Heart right ventricle (tissue), 12 donors: ENCODE measurements around the gene EFCAB10. TPM values are rescaled to one million over a fixed set of nuclear protein-coding genes. Genes with fewer than 3 reads are reported as not detected.

Source experiments
- polyA plus RNA-seq, 2 donors: library from polyadenylated mRNA; stranded (reverse); fragments of 200-250 nt; gene quantifications; one replicate each; pipeline ENCODE4 v1.2.3, GENCODE V29; 2013
- total RNA-seq, 10 donors: library from RNA; stranded (reverse); fragmentation: NEBNext Ultra II Directional in 3 of 10; extraction: Animal tissue kit (Norgen Biotek cat#: 25700) in 3 of 10; gene quantifications; one replicate each; pipeline versions ENCODE4 v1.2.1 to v1.2.4, GENCODE V29; 2021 to 2023
- donor health status: ischemic (EF 13 %, LVEDD 7.1; RV severe dilation, severe dysfunction).
- donor health status: healthy with polysubstance abuse.
- donor health status: DM: no; HTN: yes; CAD: no.
- donor health status: DM: no; HTN: no; CAD: no.
- donor health status: ischemic (EF 25% LVEDD 6.9; RV normal size, moderate dysfunction).
- donor health status: ischemic (EF 25% LVEDD 5.7; RV mildly dilated, moderate dysfunction).
- donor health status: healthy.
- donor health status: nonischemic (EF 11% LVEDD 7.7; RV severe dilation, severe dysfunction).
- donor health status: DM: yes; HTN: yes; CAD: no.
- donor health status: PGD.
- donor health status: ischemic (EF 29% LVEDD 5.4; RV normal size, mild dysfunction).
- donor health status: nonischemic (EF 23%, LVEDD 6.1; RV moderate dilation, normal function).

Gene EFCAB10
- total and polyA plus RNA-seq, 12 donors: not detected

Other genes starting within 250 kb of the EFCAB10 start
- 10 to 100 TPM; 30.3 to 40.4 (median 36.6) TPM for gene SRPK2, start 192.6 kb downstream of the EFCAB10 start, total RNA-seq
- gene SRPK2, start 192.6 kb downstream of the EFCAB10 start, polyA plus RNA-seq: 10 to 100 TPM; 10.5 to 11.1 TPM
- 1 to 10 TPM; 3.1 to 8.0 (median 5.0) TPM for gene PUS7, start 59.2 kb downstream of the EFCAB10 start, total RNA-seq
- gene PUS7, start 59.2 kb downstream of the EFCAB10 start, polyA plus RNA-seq: 1 to 10 TPM; 2.6 to 3.2 TPM
- gene RINT1, start 49.3 kb downstream of the EFCAB10 start, total RNA-seq: 10 to 100 TPM; 11.4 to 15.3 (median 13.1) TPM
- 10 to 100 TPM in 1 of 2 donors, 1 to 10 TPM in 1; 8.1 to 28.2 TPM for gene RINT1, start 49.3 kb downstream of the EFCAB10 start, polyA plus RNA-seq